Neural cell (in vitro differentiated cells): Measurements from ENCODE around the gene TEX30. TPM values are rescaled to one million over a fixed set of nuclear protein-coding genes. Genes with fewer than 3 reads are reported as not detected.

Experiments
- H2AFZ ChIP-seq: fragments of 200-600, 300-800 bp; sonication (generic), shearing (Covaris generic); 2 replicates; pipeline ENCODE4 v1.6.0; 2014; ENCODE audit warnings: low read depth, mild to moderate bottlenecking, antibody characterized with exemption, low read length, moderate library complexity
- H3F3A ChIP-seq: fragments of 200-600 bp; shearing (Covaris generic); 2 replicates; pipeline ENCODE4 v1.6.1; 2016; ENCODE audit warnings: mild to moderate bottlenecking, moderate library complexity, mixed read lengths, antibody characterized with exemption, low read length; ENCODE audit not compliant: insufficient read depth, poor library complexity, severe bottlenecking
- H3K27ac ChIP-seq: fragments of 200-600, 300-800 bp; sonication (generic), shearing (Covaris generic); 2 replicates; pipeline ENCODE4 v1.5.1; 2014; ENCODE audit warnings: mild to moderate bottlenecking, low read length, moderate library complexity
- H3K27me3 ChIP-seq: fragments of 300-800, 200-600 bp; sonication (generic), shearing (Covaris generic); 2 replicates; pipeline ENCODE4 v1.6.0; 2014; ENCODE audit warnings: mild to moderate bottlenecking, low read depth, low read length, moderate library complexity; ENCODE audit not compliant: insufficient read depth
- H3K36me3 ChIP-seq: fragments of 300-800, 200-600 bp; sonication (generic), shearing (Covaris generic); 2 replicates; pipeline ENCODE4 v1.5.1; 2014; ENCODE audit warnings: mild to moderate bottlenecking, antibody characterized with exemption, low read length, moderate library complexity; ENCODE audit not compliant: insufficient read depth
- H3K4me2 ChIP-seq: fragments of 300-800, 200-600 bp; sonication (generic), shearing (Covaris generic); 2 replicates; pipeline ENCODE4 v1.6.0; 2014; ENCODE audit warnings: mild to moderate bottlenecking, low read length
- H3K4me3 ChIP-seq: fragments of 300-800, 200-600 bp; sonication (generic), shearing (Covaris generic); 2 replicates; pipeline ENCODE4 v1.5.1; 2014; ENCODE audit warnings: mild to moderate bottlenecking, low read length, moderate library complexity
- H3K79me2 ChIP-seq: fragments of 200-600 bp; shearing (Covaris generic); replicated peaks from 2 replicates; pipeline ENCODE4 v1.6.0; 2014; ENCODE audit warnings: mild to moderate bottlenecking, low read length, moderate library complexity; ENCODE audit not compliant: insufficient read depth
- H3K9ac ChIP-seq: fragments of 300-800, 200-600 bp; sonication (generic), shearing (Covaris generic); 2 replicates; pipeline ENCODE4 v1.6.1; 2016; ENCODE audit warnings: mild to moderate bottlenecking, low read length, mixed read lengths
- H3K9me2 ChIP-seq: fragments of 200-600 bp; shearing (Covaris generic); 2 replicates; pipeline ENCODE4 v1.6.1; 2016; ENCODE audit warnings: mild to moderate bottlenecking, low read length, mixed read lengths; ENCODE audit not compliant: insufficient read depth
- H3K9me3 ChIP-seq: fragments of 200-600, 300-800 bp; sonication (generic), shearing (Covaris generic); 2 replicates; pipeline ENCODE4 v1.6.1; 2016; ENCODE audit warnings: mild to moderate bottlenecking, mixed run types, low read length, moderate library complexity, mixed read lengths
- H4K20me1 ChIP-seq: fragments of 200-600 bp; shearing (Covaris generic); 2 replicates; pipeline ENCODE4 v1.6.1; 2016; ENCODE audit warnings: mild to moderate bottlenecking, mixed run types; ENCODE audit not compliant: insufficient read depth
- CTCF ChIP-seq: fragments of 450-650 bp; IDR thresholded peaks from 2 replicates; pipeline ENCODE4 v1.5.1; 2014; ENCODE audit warnings: antibody characterized with exemption, mild to moderate bottlenecking, moderate library complexity; ENCODE audit not compliant: poor library complexity, severe bottlenecking
- EP300 ChIP-seq: fragments of 450-650 bp; conservative IDR thresholded peaks from 2 replicates; pipeline ENCODE4 v1.6.1; 2014; ENCODE audit warnings: antibody characterized with exemption, mild to moderate bottlenecking, moderate library complexity; ENCODE audit not compliant: poor library complexity, severe bottlenecking
- EZH2 ChIP-seq: fragments of 200-600, 300-800 bp; shearing (Covaris generic), sonication (generic); IDR thresholded peaks from 2 replicates; pipeline ENCODE4 v1.6.1; 2014; ENCODE audit warnings: antibody characterized with exemption, low read length, borderline replicate concordance, mild to moderate bottlenecking; ENCODE audit not compliant: insufficient read depth, poor library complexity, severe bottlenecking
- MXI1 ChIP-seq: fragments of 450-650 bp; conservative IDR thresholded peaks from 2 replicates; pipeline ENCODE4 v1.6.1; 2014; ENCODE audit warnings: antibody characterized with exemption, mild to moderate bottlenecking; ENCODE audit not compliant: poor library complexity, severe bottlenecking
- POLR2AphosphoS5 ChIP-seq: IDR thresholded peaks from 2 replicates; pipeline ENCODE4 v1.6.1; 2012
- RAD21 ChIP-seq: fragments of 450-650 bp; conservative IDR thresholded peaks from 2 replicates; pipeline ENCODE4 v1.6.1; 2014; ENCODE audit warnings: antibody characterized with exemption, mild to moderate bottlenecking, moderate library complexity
- REST ChIP-seq: IDR thresholded peaks from 2 replicates; pipeline ENCODE4 v1.6.1; 2012; ENCODE audit warnings: borderline replicate concordance
- SMC3 ChIP-seq: fragments of 450-650 bp; conservative IDR thresholded peaks from 2 replicates; pipeline ENCODE4 v1.6.1; 2014; ENCODE audit warnings: antibody characterized with exemption, mild to moderate bottlenecking, moderate library complexity; ENCODE audit not compliant: poor library complexity
- TAF1 ChIP-seq: IDR thresholded peaks from 2 replicates; pipeline ENCODE4 v1.6.1; 2012; ENCODE audit warnings: low read depth
- polyA plus RNA-seq: library from polyadenylated mRNA; depleted of rRNA; stranded (reverse); fragments of >200 nt; gene quantifications from 2 replicates; pipeline ENCODE4 v1.2.3, GENCODE V29; 2014

The TEX30 gene
- polyA plus RNA-seq, 1 donor from 2014 or later, result 29.9 TPM

GRCh38 chr13:102772042-102772425, 1.6 kb downstream of the TEX30 start:
- no peaks in the 10 kb centered on the region for H4K20me1 ChIP-seq
- H3K27ac ChIP-seq, result no peak overlapping the region
- no peak overlapping the region for H2AFZ ChIP-seq
- TF ChIP-seq CTCF, result no peak
- TF ChIP-seq MXI1, result no peak
- no peak for TF ChIP-seq RAD21
- no peak for TF ChIP-seq TAF1
- no peak for TF ChIP-seq EP300
- TF ChIP-seq REST, result no peak
- no peak for TF ChIP-seq SMC3
- TF ChIP-seq EZH2, result no peak
- no peak for TF ChIP-seq POLR2AphosphoS5
- no peak overlapping the region for H3K9ac ChIP-seq
- H3K4me3 ChIP-seq, result no peak overlapping the region
- H3K4me2 ChIP-seq, result no peak overlapping the region
- no peaks in the 10 kb centered on the region for H3K36me3 ChIP-seq
- H3K9me3 ChIP-seq, result no peaks in the 10 kb centered on the region
- H3K27me3 ChIP-seq, result no peaks in the 10 kb centered on the region
- H3F3A ChIP-seq, result no peaks in the 10 kb centered on the region
- H3K79me2 ChIP-seq, result no peaks in the 10 kb centered on the region
- H3K9me2 ChIP-seq, result no peaks in the 10 kb centered on the region

- H2AFZ ChIP-seq, result no peak overlapping the region
- H3K27me3 ChIP-seq, result no peaks in the 10 kb centered on the region
- TF ChIP-seq MXI1, result no peak
- no peak for TF ChIP-seq EZH2
- no peak for TF ChIP-seq CTCF
- TF ChIP-seq REST, result no peak
- TF ChIP-seq EP300, result no peak
- TF ChIP-seq POLR2AphosphoS5, result no peak
- TF ChIP-seq RAD21, result no peak
- TF ChIP-seq TAF1, result no peak
- TF ChIP-seq SMC3, result no peak
- H3K27ac ChIP-seq, result no peak overlapping the region
- no peaks in the 10 kb centered on the region for H4K20me1 ChIP-seq
- H3K4me2 ChIP-seq, result no peak overlapping the region
- no peak overlapping the region for H3K9ac ChIP-seq
- H3K9me3 ChIP-seq, result no peaks in the 10 kb centered on the region
- H3K4me3 ChIP-seq, result no peak overlapping the region
- H3K36me3 ChIP-seq, result no peaks in the 10 kb centered on the region
- H3F3A ChIP-seq, result no peaks in the 10 kb centered on the region
- H3K9me2 ChIP-seq, result no peaks in the 10 kb centered on the region
- H3K79me2 ChIP-seq, result no peaks in the 10 kb centered on the region
These were observed 2.1 kb downstream of the TEX30 start for GRCh38 chr13:102771298-102772041.
